Activated naive CD8-positive, alpha-beta T cell treated with anti-CD3 and anti-CD28 coated beads for 36 hours (primary cell): ENCODE data around the gene LST1. TPM values are rescaled to one million over a fixed set of nuclear protein-coding genes. Genes with fewer than 3 reads are reported as not detected.

Experiments used
- DNase-seq: peaks from one replicate; pipeline ENCODE4 v3.0.0; 2021
- H3K27ac Mint-ChIP-seq: one replicate; pipeline ENCODE4 v1.8.0; 2022; ENCODE audit warnings: mild to moderate bottlenecking, moderate library complexity, mixed read lengths
- H3K27me3 Mint-ChIP-seq: one replicate; pipeline ENCODE4 v1.8.0; 2022; ENCODE audit warnings: mild to moderate bottlenecking, mixed read lengths
- H3K36me3 Mint-ChIP-seq: one replicate; pipeline ENCODE4 v1.8.0; 2021; ENCODE audit warnings: mild to moderate bottlenecking, mixed read lengths
- H3K4me1 Mint-ChIP-seq: one replicate; pipeline ENCODE4 v1.8.0; 2021; ENCODE audit warnings: mixed read lengths
- H3K4me3 Mint-ChIP-seq: one replicate; pipeline ENCODE4 v1.8.0; 2022; ENCODE audit warnings: mild to moderate bottlenecking, moderate library complexity, mixed read lengths
- H3K9me3 Mint-ChIP-seq: one replicate; pipeline ENCODE4 v1.8.0; 2022; ENCODE audit warnings: mixed read lengths
- total RNA-seq, 2 experiments: library from RNA; stranded (reverse); gene quantifications; one replicate each; pipeline ENCODE4 v1.2.3, GENCODE V29; 2021

The LST1 gene
- total RNA-seq, 2 experiments from 2014 or later: 29.1 TPM

DNA sequence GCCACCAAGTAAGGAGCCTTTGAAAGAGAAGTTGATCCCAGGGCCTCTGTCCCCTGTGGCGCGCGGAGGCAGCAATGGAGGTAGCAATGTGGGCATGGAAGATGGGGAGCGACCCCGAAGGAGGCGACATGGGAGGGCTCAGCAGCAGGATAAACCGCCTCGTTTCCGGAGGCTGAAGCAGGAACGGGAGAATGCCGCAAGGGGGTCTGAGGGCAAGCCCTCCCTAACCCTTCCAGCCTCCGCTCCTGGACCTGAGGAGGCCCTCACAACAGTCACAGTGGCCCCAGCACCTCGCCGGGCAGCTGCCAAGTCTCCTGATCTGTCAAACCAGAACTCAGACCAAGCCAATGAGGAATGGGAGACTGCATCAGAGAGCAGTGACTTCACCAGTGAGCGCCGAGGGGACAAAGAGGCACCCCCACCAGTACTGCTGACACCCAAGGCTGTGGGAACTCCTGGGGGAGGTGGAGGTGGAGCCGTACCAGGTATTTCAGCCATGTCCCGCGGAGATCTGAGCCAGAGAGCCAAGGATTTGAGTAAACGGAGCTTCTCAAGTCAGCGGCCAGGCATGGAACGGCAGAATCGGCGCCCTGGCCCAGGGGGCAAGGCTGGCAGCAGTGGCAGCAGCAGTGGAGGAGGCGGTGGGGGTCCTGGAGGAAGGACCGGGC lies 46.3 kb downstream of the LST1 start:
- H3K27ac Mint-ChIP-seq: peak overlapping the region; percentile 69
- peaks cover 3% of the 10 kb centered on the region for H3K4me1 Mint-ChIP-seq
- H3K4me3 Mint-ChIP-seq: no peak overlapping the region
- no peaks in the 10 kb centered on the region for H3K27me3 Mint-ChIP-seq
- H3K9me3 Mint-ChIP-seq: no peaks in the 10 kb centered on the region
- no peak for DNase-seq
- peaks cover 33% of the 10 kb centered on the region for H3K36me3 Mint-ChIP-seq

GRCh38 chr6:31633447-31633846 lies 47.4 kb downstream of the LST1 start:
- no peaks in the 10 kb centered on the region for H3K27me3 Mint-ChIP-seq
- H3K36me3 Mint-ChIP-seq: peaks cover 28% of the 10 kb centered on the region
- no peaks in the 10 kb centered on the region for H3K9me3 Mint-ChIP-seq
- no peak overlapping the region for H3K4me3 Mint-ChIP-seq
- DNase-seq: no peak
- H3K27ac Mint-ChIP-seq: peak overlapping the region; percentile 34
- peaks cover 3% of the 10 kb centered on the region for H3K4me1 Mint-ChIP-seq

GRCh38 chr6:31634131-31634530 lies 48.1 kb downstream of the LST1 start:
- H3K9me3 Mint-ChIP-seq: no peaks in the 10 kb centered on the region
- no peak overlapping the region for H3K4me3 Mint-ChIP-seq
- no peaks in the 10 kb centered on the region for H3K27me3 Mint-ChIP-seq
- peak overlapping the region; percentile 2 for H3K27ac Mint-ChIP-seq
- H3K36me3 Mint-ChIP-seq: peaks cover 30% of the 10 kb centered on the region
- DNase-seq: no peak
- H3K4me1 Mint-ChIP-seq: peaks cover 6% of the 10 kb centered on the region

DNA sequence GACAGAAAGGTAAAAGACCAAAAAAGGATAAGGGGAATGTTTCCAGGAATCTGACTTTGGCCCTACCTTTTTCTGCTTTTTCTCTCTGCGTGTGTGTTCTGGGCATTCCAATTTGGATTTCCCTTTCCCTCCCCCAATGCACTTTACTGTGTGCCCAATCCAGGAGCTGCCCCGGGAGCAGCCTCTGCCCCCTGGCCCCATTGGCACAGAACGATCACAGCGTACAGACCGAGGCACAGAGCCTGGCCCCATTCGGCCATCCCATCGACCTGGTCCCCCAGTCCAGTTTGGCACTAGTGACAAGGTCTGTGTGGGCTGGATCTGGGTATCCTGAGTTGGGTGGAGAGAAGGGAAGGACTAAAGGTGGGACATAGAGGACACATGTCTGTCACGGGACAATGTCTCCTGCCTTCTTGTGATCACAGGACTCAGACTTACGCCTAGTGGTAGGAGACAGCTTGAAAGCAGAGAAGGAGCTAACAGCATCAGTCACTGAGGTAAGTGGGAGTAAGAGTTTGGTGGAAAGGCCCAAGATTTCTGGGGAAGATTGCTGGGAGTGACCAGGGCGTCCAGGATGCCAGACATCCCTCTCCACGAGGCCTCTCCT lies 49.0 kb downstream of the LST1 start:
- Mint-ChIP-seq H3K36me3 (peaks cover 25% of the 10 kb centered on the region), H3K9me3 (no peaks in the 10 kb centered on the region), H3K4me1 (peaks cover 13% of the 10 kb centered on the region), H3K27ac (peak overlapping the region; percentile 15), H3K4me3 (no peak overlapping the region), H3K27me3 (no peaks in the 10 kb centered on the region)
- DNase-seq: no peak

GRCh38 chr6:31636698-31637596 lies 50.9 kb downstream of the LST1 start:
- Mint-ChIP-seq H3K4me3 (no peak overlapping the region), H3K27ac (peak overlapping the region; percentile 58), H3K27me3 (no peaks in the 10 kb centered on the region), H3K36me3 (peaks cover 14% of the 10 kb centered on the region), H3K4me1 (peaks cover 18% of the 10 kb centered on the region), H3K9me3 (no peaks in the 10 kb centered on the region)
- DNase-seq: no peak

Other genes starting within 250 kb of the LST1 start
- 1,000 to 10,000 TPM; 2,753 to 2,773 TPM for gene HLA-B, start 229.1 kb upstream of the LST1 start, total RNA-seq
- 10 to 100 TPM; 10.5 to 11.3 TPM for gene MICA, start 182.7 kb upstream of the LST1 start, total RNA-seq
- 10 to 100 TPM; 17.7 to 18.5 TPM for gene MICB, start 88.1 kb upstream of the LST1 start, total RNA-seq
- not detected for gene MCCD1, start 57.3 kb upstream of the LST1 start, total RNA-seq
- 100 to 1,000 TPM; 570 to 580 TPM for gene DDX39B, start 44.3 kb upstream of the LST1 start, total RNA-seq
- 1 to 10 TPM; 1.0 to 1.5 TPM for gene ATP6V1G2, start 39.7 kb upstream of the LST1 start, total RNA-seq
- 10 to 100 TPM; 10.6 TPM for gene NFKBIL1, start 38.7 kb upstream of the LST1 start, total RNA-seq
- 100 to 1,000 TPM; 328 to 335 TPM for gene LTA, start 14.0 kb upstream of the LST1 start, total RNA-seq
- gene TNF, start 10.7 kb upstream of the LST1 start, total RNA-seq: 100 to 1,000 TPM; 114 to 115 TPM
- gene LTB, start 3.9 kb upstream of the LST1 start, total RNA-seq: 100 to 1,000 TPM; 273 TPM
- gene NCR3, start 6.7 kb downstream of the LST1 start, total RNA-seq: 10 to 100 TPM; 28.7 to 31.2 TPM
- gene AIF1, start 29.0 kb downstream of the LST1 start, total RNA-seq: 100 to 1,000 TPM; 150 to 157 TPM
- 100 to 1,000 TPM; 244 to 252 TPM for gene PRRC2A, start 34.4 kb downstream of the LST1 start, total RNA-seq
- 100 to 1,000 TPM; 244 to 246 TPM for gene BAG6, start 66.4 kb downstream of the LST1 start, total RNA-seq
- gene APOM, start 69.6 kb downstream of the LST1 start, total RNA-seq: 1 to 10 TPM; 5.1 to 5.7 TPM
- 10 to 100 TPM; 10.8 to 11.1 TPM for gene C6orf47, start 74.5 kb downstream of the LST1 start, total RNA-seq
- gene GPANK1, start 78.7 kb downstream of the LST1 start, total RNA-seq: 10 to 100 TPM; 33.3 to 37.0 TPM
- gene CSNK2B, start 79.8 kb downstream of the LST1 start, total RNA-seq: 100 to 1,000 TPM; 297 to 307 TPM
- 10 to 100 TPM; 17.6 to 21.4 TPM for gene LY6G5B, start 83.7 kb downstream of the LST1 start, total RNA-seq
- gene LY6G5C, start 94.8 kb downstream of the LST1 start, total RNA-seq: 1 to 10 TPM; 2.3 to 2.4 TPM
- 10 to 100 TPM; 33.3 to 35.8 TPM for gene ABHD16A, start 117.0 kb downstream of the LST1 start, total RNA-seq
- gene LY6G6F, start 120.6 kb downstream of the LST1 start, total RNA-seq: not detected
- gene LY6G6D, start 129.1 kb downstream of the LST1 start, total RNA-seq: not detected
- gene LY6G6C, start 135.5 kb downstream of the LST1 start, total RNA-seq: not detected
- under 1 TPM; 0.16 to 0.56 TPM for gene MPIG6B, start 137.1 kb downstream of the LST1 start, total RNA-seq
- 1 to 10 TPM; 3.5 to 3.8 TPM for gene DDAH2, start 143.0 kb downstream of the LST1 start, total RNA-seq
- 100 to 1,000 TPM; 328 to 329 TPM for gene CLIC1, start 150.3 kb downstream of the LST1 start, total RNA-seq
- 10 to 100 TPM; 48.1 to 53.4 TPM for gene MSH5, start 153.7 kb downstream of the LST1 start, total RNA-seq
- gene SAPCD1, start 176.4 kb downstream of the LST1 start, total RNA-seq: 1 to 10 TPM; 7.6 to 9.5 TPM
- 1 to 10 TPM; 1.6 to 1.7 TPM for gene VWA7, start 191.1 kb downstream of the LST1 start, total RNA-seq
- gene VARS1, start 209.5 kb downstream of the LST1 start, total RNA-seq: 100 to 1,000 TPM; 176 to 181 TPM
- gene LSM2, start 220.7 kb downstream of the LST1 start, total RNA-seq: 100 to 1,000 TPM; 145 TPM
- gene HSPA1L, start 229.0 kb downstream of the LST1 start, total RNA-seq: 1 to 10 TPM; 1.2 to 1.5 TPM
- gene HSPA1A, start 229.3 kb downstream of the LST1 start, total RNA-seq: 10 to 100 TPM; 24.3 to 24.8 TPM
- gene HSPA1B, start 241.5 kb downstream of the LST1 start, total RNA-seq: 10 to 100 TPM; 21.6 to 24.3 TPM